ENCODE results near the gene PDXDC1. TPM values are rescaled to one million over a fixed set of nuclear protein-coding genes. Genes with fewer than 3 reads are reported as not detected.
"Not testable (repeated sequence)": the region's sequence is repeated elsewhere in the genome, so short reads cannot be mapped to it uniquely, and the experiment has no call there.

The PDXDC1 gene
- total and polyA plus RNA-seq, 4 donors, result 51.4 to 88.1 (median 70.5) TPM

DNA sequence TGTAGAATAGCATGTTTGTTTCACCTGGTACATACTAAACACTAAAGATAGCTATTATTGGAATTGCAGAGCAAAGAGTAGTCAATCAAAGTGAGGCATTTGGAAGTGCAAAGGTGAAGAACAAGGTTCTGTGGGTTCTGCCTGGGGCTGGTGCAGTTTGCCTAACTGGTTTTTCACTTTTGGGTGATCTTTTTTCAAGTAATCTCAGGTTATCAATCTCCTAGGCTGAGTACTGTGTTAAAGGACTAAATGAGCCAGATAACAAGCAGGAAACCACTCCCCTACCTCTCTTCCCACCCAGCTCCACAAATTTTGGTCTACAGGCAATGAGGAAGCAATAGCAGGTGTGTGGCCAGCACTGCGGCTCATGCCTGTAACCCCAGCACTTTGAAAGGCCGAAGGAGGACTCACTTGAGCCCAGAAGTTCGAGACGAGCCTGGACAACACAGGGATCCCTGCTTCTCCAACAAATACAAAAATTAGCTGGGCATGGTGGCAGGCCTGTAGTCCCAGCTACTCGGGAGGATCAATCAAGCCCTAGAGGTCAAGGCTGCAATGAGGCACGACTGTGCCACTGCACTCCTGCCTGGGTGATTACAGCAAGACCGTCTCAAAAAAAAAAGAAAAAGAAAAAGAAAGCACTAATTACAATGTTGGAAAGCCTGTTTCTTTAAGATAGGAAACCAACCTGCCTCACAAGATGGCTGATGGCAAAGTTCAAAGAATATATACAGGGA lies 83.0 kb downstream of the PDXDC1 start:
- peaks cover 3 to 5% of the 10 kb centered on the region in 2 donors for H3K36me3 ChIP-seq (ENCODE audit: control insufficient read depth in 1 of 2, insufficient read depth in 2 of 2, low read length in 1 of 2)
- H3K4me1 ChIP-seq (ENCODE audit: control insufficient read depth in 1 of 2, insufficient read depth in 2 of 2, low read length in 2 of 2), result no peaks in the 10 kb centered on the region
- no peak overlapping the region for H3K27ac ChIP-seq (ENCODE audit: low read depth in 1 of 2, low read length in 2 of 2)
- DNase-seq (no peak), ATAC-seq (ENCODE audit: low FRiP score) (no peak)
- no peaks in the 10 kb centered on the region for H3K9me3 ChIP-seq (ENCODE audit: control insufficient read depth, low read length)
- 79% methylated on average over 7 of the region's 7 CpGs for WGBS, 2 donors
- intact Hi-C loops (cut with DNase I), result no loop called here
- H3K4me3 ChIP-seq (ENCODE audit: low read length in 2 of 2), result no peak overlapping the region
- no peaks in the 10 kb centered on the region for H3K27me3 ChIP-seq (ENCODE audit: control insufficient read depth in 1 of 2, insufficient read depth in 2 of 2, low read length in 1 of 2)

DNA sequence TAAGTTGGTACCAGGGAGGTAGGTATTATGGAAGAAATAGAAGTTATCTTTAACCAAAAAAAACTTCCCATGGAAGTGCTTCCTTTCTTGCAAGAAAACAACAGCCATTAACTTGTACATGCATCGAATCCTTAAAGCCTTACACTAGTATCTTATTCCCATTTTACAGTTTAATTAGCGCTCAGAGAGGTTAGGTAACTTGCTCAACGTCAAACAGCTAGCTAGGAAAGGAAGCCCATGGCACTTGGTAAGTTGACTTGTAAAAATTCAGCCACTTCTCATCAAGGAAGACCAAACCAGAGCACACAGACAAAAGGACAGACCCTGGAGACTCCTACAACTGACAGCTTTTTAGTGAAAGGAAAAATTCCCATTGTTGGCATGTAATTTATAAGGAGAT lies 84.5 kb downstream of the PDXDC1 start:
- H3K4me3 ChIP-seq (ENCODE audit: low read length in 2 of 2), result no peak overlapping the region
- no peak overlapping the region for H3K27ac ChIP-seq (ENCODE audit: low read depth in 1 of 2, low read length in 2 of 2)
- H3K36me3 ChIP-seq (ENCODE audit: control insufficient read depth in 1 of 2, insufficient read depth in 2 of 2, low read length in 1 of 2), result peaks cover 3 to 5% of the 10 kb centered on the region in 2 donors
- intact Hi-C loops (cut with DNase I), result no loop called here
- H3K4me1 ChIP-seq (ENCODE audit: control insufficient read depth in 1 of 2, insufficient read depth in 2 of 2, low read length in 2 of 2), result no peaks in the 10 kb centered on the region
- 62 to 64% methylated on average over 3 of the region's 3 CpGs for WGBS, 2 donors
- DNase-seq (no peak), ATAC-seq (ENCODE audit: low FRiP score) (no peak)
- no peaks in the 10 kb centered on the region for H3K27me3 ChIP-seq (ENCODE audit: control insufficient read depth in 1 of 2, insufficient read depth in 2 of 2, low read length in 1 of 2)
- H3K9me3 ChIP-seq (ENCODE audit: control insufficient read depth, low read length), result no peaks in the 10 kb centered on the region

GRCh38 chr16:15062085-15062810 lies 87.4 kb downstream of the PDXDC1 start:
- H3K4me3 ChIP-seq (ENCODE audit: low read length in 2 of 2); ATAC-seq (ENCODE audit: low FRiP score); H3K27me3 ChIP-seq (ENCODE audit: control insufficient read depth in 1 of 2, insufficient read depth in 2 of 2, low read length in 1 of 2); H3K27ac ChIP-seq (ENCODE audit: low read depth in 1 of 2, low read length in 2 of 2); DNase-seq; H3K4me1 ChIP-seq (ENCODE audit: control insufficient read depth in 1 of 2, insufficient read depth in 2 of 2, low read length in 2 of 2); intact Hi-C loops (cut with DNase I); H3K9me3 ChIP-seq (ENCODE audit: control insufficient read depth, low read length); H3K36me3 ChIP-seq (ENCODE audit: control insufficient read depth in 1 of 2, insufficient read depth in 2 of 2, low read length in 1 of 2): not testable (repeated sequence)
- WGBS, 2 donors, result 90 to 92% methylated on average over 8 of the region's 8 CpGs

- H3K4me1 ChIP-seq (ENCODE audit: control insufficient read depth in 1 of 2, insufficient read depth in 2 of 2, low read length in 2 of 2); intact Hi-C loops (cut with DNase I); ATAC-seq (ENCODE audit: low FRiP score); H3K27me3 ChIP-seq (ENCODE audit: control insufficient read depth in 1 of 2, insufficient read depth in 2 of 2, low read length in 1 of 2); H3K4me3 ChIP-seq (ENCODE audit: low read length in 2 of 2); H3K36me3 ChIP-seq (ENCODE audit: control insufficient read depth in 1 of 2, insufficient read depth in 2 of 2, low read length in 1 of 2); H3K9me3 ChIP-seq (ENCODE audit: control insufficient read depth, low read length); DNase-seq; H3K27ac ChIP-seq (ENCODE audit: low read depth in 1 of 2, low read length in 2 of 2): not testable (repeated sequence)
- 85 to 89% methylated on average over 3 to 4 of the region's 4 CpGs for WGBS, 2 donors
Measured at GRCh38 chr16:15065961-15066360, 91.1 kb downstream of the PDXDC1 start.

- ATAC-seq (ENCODE audit: low FRiP score); H3K27me3 ChIP-seq (ENCODE audit: control insufficient read depth in 1 of 2, insufficient read depth in 2 of 2, low read length in 1 of 2); H3K4me3 ChIP-seq (ENCODE audit: low read length in 2 of 2); H3K9me3 ChIP-seq (ENCODE audit: control insufficient read depth, low read length); H3K4me1 ChIP-seq (ENCODE audit: control insufficient read depth in 1 of 2, insufficient read depth in 2 of 2, low read length in 2 of 2); H3K36me3 ChIP-seq (ENCODE audit: control insufficient read depth in 1 of 2, insufficient read depth in 2 of 2, low read length in 1 of 2); DNase-seq; intact Hi-C loops (cut with DNase I); H3K27ac ChIP-seq (ENCODE audit: low read depth in 1 of 2, low read length in 2 of 2): not testable (repeated sequence)
- 87 to 93% methylated on average over 5 to 7 of the region's 8 CpGs for WGBS, 2 donors
Measured at GRCh38 chr16:15066690-15067089, 91.9 kb downstream of the PDXDC1 start.

- H3K27ac ChIP-seq (ENCODE audit: low read depth in 1 of 2, low read length in 2 of 2); intact Hi-C loops (cut with DNase I); H3K4me1 ChIP-seq (ENCODE audit: control insufficient read depth in 1 of 2, insufficient read depth in 2 of 2, low read length in 2 of 2); DNase-seq; H3K4me3 ChIP-seq (ENCODE audit: low read length in 2 of 2); H3K27me3 ChIP-seq (ENCODE audit: control insufficient read depth in 1 of 2, insufficient read depth in 2 of 2, low read length in 1 of 2); H3K9me3 ChIP-seq (ENCODE audit: control insufficient read depth, low read length); ATAC-seq (ENCODE audit: low FRiP score); H3K36me3 ChIP-seq (ENCODE audit: control insufficient read depth in 1 of 2, insufficient read depth in 2 of 2, low read length in 1 of 2): not testable (repeated sequence)
- 64 to 67% methylated on average over 4 of the region's 4 CpGs for WGBS, 2 donors
Measured at GRCh38 chr16:15071013-15071412, 96.2 kb downstream of the PDXDC1 start.

DNA sequence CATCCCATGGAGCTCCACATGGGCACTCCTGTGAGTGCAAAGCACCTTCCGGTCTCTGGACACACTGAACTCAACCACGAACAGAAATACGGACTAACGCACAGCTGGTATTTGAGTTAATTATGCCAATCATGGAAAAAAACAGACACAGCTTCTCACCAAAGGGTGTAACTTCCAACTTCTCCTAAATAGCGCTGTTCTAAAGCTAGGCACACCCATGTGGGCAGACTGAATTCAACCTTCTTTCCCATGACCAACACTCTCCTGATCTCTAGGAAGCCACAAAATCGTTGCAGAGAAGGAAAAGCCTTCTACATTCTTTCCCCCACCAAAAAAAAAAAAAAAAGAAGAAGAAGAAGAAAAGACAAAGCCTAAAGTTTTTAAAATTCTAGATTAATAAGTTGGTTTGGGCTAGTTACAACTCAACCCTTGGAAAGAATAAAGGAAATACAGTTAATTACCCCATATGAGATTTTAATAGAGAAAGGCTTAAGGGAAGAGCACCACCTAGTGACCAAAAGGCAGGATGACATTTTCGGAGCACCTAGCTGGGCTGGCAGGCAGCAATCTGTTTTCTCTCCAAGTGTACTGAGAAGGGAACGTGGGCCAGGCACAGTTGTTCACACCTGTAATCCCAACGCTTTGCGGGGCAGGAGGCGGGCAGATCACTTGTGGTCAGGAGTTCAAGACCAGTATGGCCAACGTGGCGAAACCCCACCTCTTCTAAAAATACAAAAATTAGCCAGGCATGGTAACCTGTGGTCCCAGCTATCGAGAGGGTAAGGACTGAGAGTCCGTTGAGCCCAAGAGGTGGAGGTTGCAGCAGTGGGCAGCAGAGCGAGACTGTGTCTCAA lies 97.3 kb downstream of the PDXDC1 start:
- peak; percentile 80 for ATAC-seq (ENCODE audit: low FRiP score)
- intact Hi-C loops (cut with DNase I); H3K36me3 ChIP-seq (ENCODE audit: control insufficient read depth in 1 of 2, insufficient read depth in 2 of 2, low read length in 1 of 2); H3K4me3 ChIP-seq (ENCODE audit: low read length in 2 of 2); H3K27me3 ChIP-seq (ENCODE audit: control insufficient read depth in 1 of 2, insufficient read depth in 2 of 2, low read length in 1 of 2); H3K27ac ChIP-seq (ENCODE audit: low read depth in 1 of 2, low read length in 2 of 2); H3K9me3 ChIP-seq (ENCODE audit: control insufficient read depth, low read length); DNase-seq; H3K4me1 ChIP-seq (ENCODE audit: control insufficient read depth in 1 of 2, insufficient read depth in 2 of 2, low read length in 2 of 2): not testable (repeated sequence)
- 57 to 65% methylated on average over 13 to 15 of the region's 16 CpGs for WGBS, 2 donors

DNA sequence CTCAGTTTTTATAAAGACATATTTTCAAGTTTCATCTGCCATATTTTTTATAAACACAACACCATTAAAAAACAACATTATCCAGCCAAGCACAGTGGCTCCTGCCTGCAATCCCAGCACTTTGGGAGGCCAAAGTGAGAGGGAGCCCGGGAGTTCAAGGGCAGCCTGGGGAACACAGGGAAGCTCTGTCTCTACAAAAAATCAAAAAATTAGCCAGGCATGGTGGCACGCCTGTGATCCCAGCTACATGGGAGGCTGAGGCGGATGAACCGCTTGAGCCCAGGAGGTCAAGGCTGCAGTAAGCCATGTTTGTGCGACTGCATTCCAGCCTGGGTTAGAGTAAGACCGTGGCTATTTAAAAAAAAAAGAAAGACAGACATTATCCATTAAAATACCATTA lies 98.3 kb downstream of the PDXDC1 start:
- WGBS, 2 donors, result 82 to 90% methylated on average over 6 of the region's 6 CpGs
- intact Hi-C loops (cut with DNase I), result no loop called here
- Histone ChIP-seq H3K4me3 (ENCODE audit: low read length in 2 of 2) (no peak overlapping the region), H3K36me3 (ENCODE audit: control insufficient read depth in 1 of 2, insufficient read depth in 2 of 2, low read length in 1 of 2) (peaks cover 0 to 1% of the 10 kb centered on the region in 2 donors), H3K27me3 (ENCODE audit: control insufficient read depth in 1 of 2, insufficient read depth in 2 of 2, low read length in 1 of 2) (no peaks in the 10 kb centered on the region), H3K9me3 (ENCODE audit: control insufficient read depth, low read length) (no peaks in the 10 kb centered on the region), H3K27ac (ENCODE audit: low read depth in 1 of 2, low read length in 2 of 2) (no peak overlapping the region), H3K4me1 (ENCODE audit: control insufficient read depth in 1 of 2, insufficient read depth in 2 of 2, low read length in 2 of 2) (no peaks in the 10 kb centered on the region)
- DNase-seq, result no peak
- no peak for ATAC-seq (ENCODE audit: low FRiP score)
